ENCODE results near the gene TMEM204.
A peak's percentile ranks its signal among the peaks of the same experiment; 100 is the strongest.

Gene TMEM204

DNA sequence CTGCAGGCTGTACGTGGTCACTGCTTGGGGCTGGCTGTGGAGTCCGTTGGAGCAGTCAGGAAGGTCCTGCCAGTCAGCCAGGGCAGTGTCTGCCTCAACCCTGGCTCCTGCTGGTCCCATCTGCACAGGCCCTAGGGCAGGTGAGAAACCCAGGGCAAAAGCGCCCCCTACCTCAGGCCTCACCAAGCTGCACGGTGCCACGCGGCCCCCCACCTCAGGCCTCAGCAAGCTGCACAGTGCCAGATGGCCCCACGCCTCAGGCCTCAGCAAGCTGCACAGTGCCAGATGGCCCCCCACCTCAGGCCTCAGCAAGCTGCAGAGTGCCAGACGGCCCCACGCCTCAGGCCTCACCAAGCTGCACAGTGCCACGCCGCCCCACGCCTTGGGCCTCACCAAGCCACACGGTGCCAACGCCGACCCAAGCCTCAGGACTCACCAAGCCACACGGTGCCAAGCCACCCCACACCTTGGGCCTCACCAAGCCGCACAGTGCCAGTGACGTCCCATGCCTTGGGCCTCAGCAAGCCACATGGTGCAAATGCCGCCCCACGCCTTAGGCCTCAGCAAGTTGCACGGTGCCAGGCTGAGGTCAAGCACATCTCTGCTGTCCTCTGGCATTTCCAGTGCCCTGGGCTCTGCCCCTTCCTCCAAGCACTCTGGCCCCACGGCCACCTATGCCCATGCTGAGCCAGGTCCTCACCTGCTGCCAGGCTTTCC lies 5.5 kb downstream of the TMEM204 start:
- DNase-seq (ENCODE audit: low read depth), result no peak

DNA sequence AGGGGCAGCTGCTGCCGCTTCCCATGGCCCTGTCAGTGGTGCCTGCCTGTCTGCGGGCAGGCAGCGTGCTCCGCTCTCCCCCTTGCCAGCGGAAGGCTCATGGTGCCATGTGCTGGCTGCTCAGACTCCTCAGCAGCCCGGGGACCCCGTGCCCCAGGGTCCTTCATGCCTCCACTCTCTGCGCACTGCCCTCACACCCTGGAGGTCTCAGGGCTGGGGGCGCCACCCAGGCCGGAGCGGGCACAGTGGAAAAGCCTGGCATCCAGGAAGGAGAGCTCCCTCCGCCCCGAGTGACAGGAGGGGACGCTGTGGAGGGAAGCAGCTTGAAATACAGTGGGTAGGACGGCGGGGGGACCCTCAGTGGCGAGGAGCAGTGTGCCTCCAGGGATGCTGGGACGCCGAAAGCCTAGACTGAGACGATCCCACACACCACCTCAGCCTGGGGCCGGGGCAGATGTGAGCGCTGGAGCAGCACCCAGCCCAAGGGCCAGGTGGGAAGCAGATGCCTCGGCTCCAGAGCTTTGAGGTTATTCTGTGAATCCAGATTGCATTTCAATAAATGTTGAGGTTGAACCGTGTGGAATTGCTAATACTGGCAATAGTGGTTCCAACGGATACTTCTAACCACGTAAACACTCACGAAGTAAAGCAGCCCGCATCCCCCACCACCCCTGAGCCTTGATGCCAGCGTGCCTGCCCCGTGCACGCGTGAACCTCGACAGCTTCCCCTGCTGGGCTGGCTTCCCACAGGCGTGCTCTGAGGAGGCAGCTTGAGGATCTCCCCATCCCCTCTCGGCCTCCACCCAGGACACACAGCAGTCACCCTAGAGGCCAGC lies 6.5 kb downstream of the TMEM204 start:
- DNase-seq (ENCODE audit: low read depth), result no peak

DNA sequence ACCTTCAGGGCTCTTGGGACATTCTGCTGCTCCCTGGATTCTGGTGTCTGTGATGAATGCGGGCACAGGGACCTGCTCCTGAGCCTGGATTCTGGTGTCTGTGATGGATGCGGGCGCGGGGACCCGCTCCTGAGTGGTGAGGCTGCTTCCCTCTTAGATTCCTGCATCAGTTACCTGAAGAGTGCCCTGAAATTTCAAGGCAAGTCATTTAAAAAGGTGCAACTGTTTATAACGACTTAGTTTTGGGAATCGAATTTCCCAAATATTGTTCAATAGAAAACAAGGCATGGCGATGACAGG lies 7.0 kb downstream of the TMEM204 start:
- no peak for DNase-seq (ENCODE audit: low read depth)

DNA sequence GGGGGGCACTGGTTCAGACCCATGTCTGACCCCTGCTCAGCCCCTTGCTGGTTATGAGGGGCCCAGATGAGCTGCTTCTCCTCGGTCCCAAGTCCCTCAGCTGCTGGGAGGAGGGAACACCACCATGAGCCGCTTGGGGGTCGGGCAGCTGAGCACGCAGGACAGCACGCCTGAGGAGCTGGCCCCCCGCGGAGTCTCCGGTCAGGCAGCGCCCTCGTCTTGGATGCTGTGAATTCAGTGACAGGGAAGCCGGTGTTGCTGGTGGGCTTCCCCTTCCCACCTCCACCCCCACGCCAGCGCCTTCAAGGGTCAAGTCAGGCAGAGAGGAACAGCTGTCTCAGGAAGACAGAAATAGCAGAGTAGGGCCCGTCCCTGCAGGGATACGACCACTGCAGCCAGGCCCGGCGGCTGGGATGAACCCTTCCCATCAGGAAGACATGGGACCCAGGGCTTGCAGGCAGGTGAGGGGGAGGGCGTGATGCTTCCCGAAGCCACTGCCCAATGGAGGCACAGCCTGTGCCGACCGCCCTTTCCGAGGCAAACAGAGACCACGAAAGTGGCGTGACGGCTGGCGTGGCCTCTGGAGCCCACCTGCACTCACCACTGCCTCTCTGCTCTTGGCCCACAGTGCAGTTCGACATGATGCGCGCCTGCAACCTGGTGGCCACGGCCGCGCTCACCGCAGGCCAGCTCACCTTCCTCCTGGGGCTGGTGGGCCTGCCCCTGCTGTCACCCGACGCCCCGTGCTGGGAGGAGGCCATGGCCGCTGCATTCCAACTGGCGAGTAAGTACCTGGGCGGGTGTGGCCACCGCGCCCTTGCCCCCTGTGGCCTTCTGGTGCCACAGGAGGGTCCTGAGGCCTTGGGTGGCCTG lies 8.1 kb downstream of the TMEM204 start:
- no peak for DNase-seq (ENCODE audit: low read depth)

DNA sequence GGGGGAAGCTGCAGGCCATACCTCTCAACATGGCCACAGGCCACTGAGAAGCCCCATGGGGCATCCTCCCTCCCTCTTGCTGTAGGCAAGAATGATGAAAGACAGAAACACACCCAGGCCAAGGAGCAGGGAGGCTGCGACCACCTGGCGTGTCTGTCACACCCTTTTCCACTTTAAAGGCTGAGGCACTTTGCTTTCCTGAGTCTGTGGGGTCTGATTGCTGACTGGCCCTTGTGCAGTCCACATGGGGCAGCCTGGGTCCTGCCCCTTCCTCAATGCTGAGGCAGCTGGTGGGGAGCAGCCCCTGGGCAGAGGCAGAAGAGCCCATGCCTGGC lies 8.7 kb downstream of the TMEM204 start:
- DNase-seq (ENCODE audit: low read depth), result no peak

GRCh38 chr16:1542533-1542932 lies 9.1 kb downstream of the TMEM204 start:
- no peak for DNase-seq (ENCODE audit: low read depth)

DNA sequence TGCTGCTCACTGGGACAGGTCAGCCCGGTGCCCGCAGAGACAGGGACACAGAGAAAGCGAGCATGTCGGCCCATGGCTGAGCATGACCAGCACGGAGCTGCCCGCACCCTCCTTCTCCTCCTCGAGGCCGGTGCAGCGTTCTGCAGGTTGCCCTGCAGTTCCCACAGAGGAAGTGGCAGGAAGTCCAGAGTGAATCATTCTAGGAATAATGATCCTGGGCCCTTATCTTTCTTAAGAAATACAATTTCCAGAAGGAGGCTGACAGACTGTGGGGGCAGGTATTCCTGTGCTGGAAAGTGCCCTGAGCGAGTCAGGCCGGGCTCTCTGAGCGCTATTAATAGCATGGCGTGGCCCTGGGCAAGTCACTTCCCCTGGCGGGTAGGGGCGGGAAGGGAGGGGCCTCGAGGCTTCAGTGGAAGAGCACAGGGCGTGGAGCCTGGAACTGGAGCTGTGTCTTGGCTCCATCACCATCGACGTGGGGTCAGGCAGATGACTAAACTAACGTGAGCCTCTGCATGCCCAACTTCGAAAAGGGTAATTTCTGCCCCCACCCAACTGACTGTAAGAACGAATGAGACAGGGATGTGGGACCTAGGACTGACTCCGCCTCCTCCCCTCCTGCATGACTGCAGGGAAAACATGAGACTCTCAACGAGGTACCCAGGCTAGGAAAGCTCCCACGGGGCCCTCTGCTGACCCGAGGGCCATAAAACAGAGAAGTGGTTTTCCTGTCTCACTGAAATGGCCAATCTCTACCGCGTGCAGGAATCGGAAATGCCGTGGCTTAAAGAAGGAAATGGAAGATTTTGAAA lies 9.8 kb downstream of the TMEM204 start:
- peak; percentile 27 for DNase-seq (ENCODE audit: low read depth)

- no peak for DNase-seq (ENCODE audit: low read depth)
Measured at GRCh38 chr16:1545044-1546040, 11.9 kb downstream of the TMEM204 start.

DNA sequence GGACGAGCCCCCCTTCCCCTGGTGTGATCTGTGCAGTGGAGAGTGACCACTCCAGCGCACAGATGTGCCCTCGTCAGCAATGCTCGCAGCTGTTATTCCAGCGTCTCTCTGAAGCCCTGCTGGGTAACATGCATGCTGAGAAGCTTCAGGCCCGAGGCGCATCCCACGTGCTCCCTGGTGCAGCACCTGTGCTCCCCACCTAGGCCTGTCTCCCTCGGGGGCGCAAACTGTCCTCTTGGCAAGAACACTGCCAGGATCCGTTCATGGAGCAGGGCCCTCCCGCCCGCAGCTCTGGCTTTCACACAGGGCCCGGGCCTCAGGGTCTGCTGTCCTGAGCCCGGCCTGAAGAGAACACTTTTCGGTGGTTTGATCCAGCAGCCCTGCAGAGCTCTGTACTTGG lies 13.0 kb downstream of the TMEM204 start:
- DNase-seq (ENCODE audit: low read depth), result no peak

GRCh38 chr16:1548233-1548632 lies 14.8 kb downstream of the TMEM204 start:
- no peak for DNase-seq (ENCODE audit: low read depth)

- DNase-seq (ENCODE audit: low read depth), result no peak
Measured at GRCh38 chr16:1548727-1549126, 15.3 kb downstream of the TMEM204 start.

- DNase-seq (ENCODE audit: low read depth), result no peak
Measured at GRCh38 chr16:1550069-1550468, 16.6 kb downstream of the TMEM204 start.

DNA sequence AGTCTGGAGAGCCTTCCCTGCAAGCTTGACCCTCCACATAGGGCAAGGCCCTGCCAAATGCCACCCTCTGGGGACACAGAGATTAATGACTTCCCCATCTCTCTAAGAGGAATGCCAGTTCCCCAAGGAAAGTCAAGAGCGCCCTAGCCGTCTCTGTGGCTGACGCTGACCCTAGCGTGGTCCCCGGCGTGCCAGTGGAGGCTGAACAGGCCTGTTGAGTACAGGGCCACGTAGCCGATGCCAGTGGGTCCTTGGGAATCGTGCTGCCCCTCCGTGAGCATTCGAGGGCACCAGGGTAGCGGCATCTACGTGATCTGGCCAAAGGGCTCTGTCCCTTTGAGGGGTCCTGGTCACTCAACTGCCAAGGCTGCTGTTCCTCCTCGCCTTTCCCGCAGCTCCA lies 17.2 kb downstream of the TMEM204 start:
- DNase-seq (ENCODE audit: low read depth), result no peak

DNA sequence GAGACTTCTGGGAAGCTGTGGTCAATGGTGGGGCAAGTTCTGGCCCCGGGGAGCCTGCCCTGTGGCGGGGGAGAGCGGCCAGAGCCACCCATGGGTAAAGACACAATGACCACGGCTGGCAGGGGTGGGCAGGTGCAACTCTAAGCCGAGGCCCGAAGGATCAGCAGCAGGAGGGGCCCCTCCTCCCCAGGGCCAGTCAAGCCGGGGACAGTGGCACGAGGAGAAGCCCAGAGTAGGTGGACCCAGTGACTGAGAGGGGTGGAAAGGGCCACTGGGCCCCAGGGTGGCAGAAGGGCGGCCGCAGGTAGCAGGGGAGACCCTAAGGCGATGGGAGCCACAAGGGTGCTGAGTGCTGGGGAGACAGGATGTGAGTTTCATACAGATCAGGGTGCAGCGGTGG lies 17.7 kb downstream of the TMEM204 start:
- no peak for DNase-seq (ENCODE audit: low read depth)

DNA sequence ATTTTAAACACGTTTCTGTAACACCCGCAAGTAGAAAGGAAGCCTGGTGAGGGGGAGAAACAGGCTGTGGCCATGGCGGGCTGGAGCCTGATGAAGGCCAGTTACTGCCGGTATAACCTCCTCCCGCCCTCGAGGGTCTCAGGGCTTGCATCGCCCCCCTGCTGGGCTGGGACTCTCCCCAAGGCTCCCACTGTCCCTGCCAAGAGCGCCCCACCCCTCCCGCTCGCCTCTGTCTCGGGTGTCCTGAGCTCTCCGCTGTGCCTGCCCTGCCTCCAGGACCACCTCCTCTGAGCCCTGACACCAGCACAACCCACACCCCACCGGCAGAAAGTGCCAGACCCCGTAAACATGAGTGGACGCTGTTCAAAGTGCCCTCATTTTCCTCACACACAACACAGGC lies 18.7 kb downstream of the TMEM204 start:
- DNase-seq (ENCODE audit: low read depth), result no peak

- no peak for DNase-seq (ENCODE audit: low read depth)
Measured at GRCh38 chr16:1553946-1554825, 20.7 kb downstream of the TMEM204 start.

- DNase-seq (ENCODE audit: low read depth), result no peak
Measured at GRCh38 chr16:1554826-1555445, 21.5 kb downstream of the TMEM204 start.

- no peak for DNase-seq (ENCODE audit: low read depth)
Measured at GRCh38 chr16:1556254-1556653, 22.8 kb downstream of the TMEM204 start.

DNA sequence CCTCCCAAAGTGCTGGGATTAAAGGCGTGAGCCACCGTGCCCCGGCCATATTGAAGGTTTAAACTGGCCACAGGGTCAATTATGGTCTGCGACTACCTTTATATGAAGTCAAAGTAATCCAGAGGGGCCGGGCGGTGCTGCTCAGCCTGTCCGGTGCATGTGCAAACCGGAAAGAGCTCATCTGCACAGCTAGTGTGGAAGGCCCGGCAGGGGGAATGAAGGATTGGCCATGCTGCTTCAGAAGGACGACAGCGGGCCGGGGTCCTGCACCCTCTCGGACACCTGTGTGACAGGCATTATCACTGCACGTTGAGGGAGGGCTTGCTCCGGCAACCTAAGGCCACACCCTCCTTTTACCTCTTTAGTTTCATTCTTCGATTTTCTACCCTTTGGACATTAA lies 23.6 kb downstream of the TMEM204 start:
- DNase-seq (ENCODE audit: low read depth), result no peak
